Heart right ventricle (tissue), 16 donors: Measurements from ENCODE around the gene PHACTR2. TPM values are rescaled to one million over a fixed set of nuclear protein-coding genes. Genes with fewer than 3 reads are reported as not detected.

ENCODE experiments used
- ATAC-seq, 8 donors: fragments of 200-7000 bp; cut with Tn5 transposase; one replicate each; pipeline ENCODE4 v1.9.1; 2020; ENCODE audit warnings: mild to moderate bottlenecking in 8 of 8, moderate library complexity in 8 of 8, moderate number of reproducible peaks in 1 of 8
- DNase-seq, 2 donors: peaks; one replicate each; pipeline ENCODE4 v3.0.0-alpha.2; 2020
- H3K27ac ChIP-seq, 10 donors: fragments of 200-600 bp; sonication (generic) in 2 of 10; one replicate each; pipeline versions ENCODE4 v1.5.0 to v1.8.0; 2020 to 2022; ENCODE audit warnings: mild to moderate bottlenecking in 3 of 10
- H3K27me3 ChIP-seq, 7 donors: fragments of 200-600 bp; one replicate each; pipeline ENCODE4 v1.8.0; 2021 to 2022; ENCODE audit warnings: mild to moderate bottlenecking in 2 of 7
- H3K36me3 ChIP-seq, 9 donors: fragments of 200-600 bp; sonication (generic) in 1 of 9; one replicate each; pipeline versions ENCODE4 v1.5.0 to v1.8.0; 2020 to 2022; ENCODE audit warnings: mild to moderate bottlenecking in 2 of 9
- H3K4me1 ChIP-seq, 9 donors: fragments of 200-600 bp; sonication (generic) in 1 of 9; one replicate each; pipeline versions ENCODE4 v1.5.0 to v1.8.0; 2020 to 2022; ENCODE audit warnings: mild to moderate bottlenecking in 4 of 9
- H3K4me3 ChIP-seq, 10 donors: fragments of 200-600 bp; sonication (generic) in 2 of 10; one replicate each; pipeline versions ENCODE4 v1.5.0 to v1.8.0; 2020 to 2022; ENCODE audit warnings: mild to moderate bottlenecking in 7 of 10, moderate library complexity in 2 of 10
- H3K9me3 ChIP-seq, 11 donors: fragments of 200-600 bp in 10 of 11; sonication (generic) in 2 of 11; one replicate each; pipeline versions ENCODE4 v1.5.0 to v1.8.0; 2013 to 2022; ENCODE audit warnings: mild to moderate bottlenecking in 2 of 11, control low read depth in 1 of 11, moderate library complexity in 1 of 11
- WGBS, 2 donors: extraction: QIAGEN DNeasy Blood & Tissue Kit; methylation state at CpG; one replicate each; pipeline ENCODE4 v1.1.7; 2013; ENCODE audit warnings: inconsistent platforms in 1 of 2; 5-methylcytosine and 5-hydroxymethylcytosine counted together
- intact Hi-C, 10 donors: fragments of 100-400 bp; cut with DNase I; formaldehyde crosslinking; loops; one replicate each; pipeline versions ENCODE4 v1.11.1 to v1.14.2; 2022
- polyA plus RNA-seq, 2 donors: library from polyadenylated mRNA; stranded (reverse); fragments of 200-250 nt; gene quantifications; one replicate each; pipeline ENCODE4 v1.2.3, GENCODE V29; 2013
- total RNA-seq, 10 donors: library from RNA; stranded (reverse); fragmentation: NEBNext Ultra II Directional in 3 of 10; extraction: Animal tissue kit (Norgen Biotek cat#: 25700) in 3 of 10; gene quantifications; one replicate each; pipeline versions ENCODE4 v1.2.1 to v1.2.4, GENCODE V29; 2021 to 2023
- TF ChIP-seq, protein P1 (sequence below), 9 donors: fragments of 200-600 bp; sonication (generic) in 2 of 9; IDR thresholded peaks; one replicate each; pipeline versions ENCODE4 v1.5.0 to v1.8.0; 2021 to 2022; ENCODE audit warnings: antibody characterized with exemption in 9 of 9, mild to moderate bottlenecking in 5 of 9, moderate library complexity in 1 of 9
- donor health status: Arrhythmogenic right ventricular cardiomyopathy.
- donor health status: ischemic (EF 13 %, LVEDD 7.1; RV severe dilation, severe dysfunction).
- donor health status: healthy with polysubstance abuse.
- donor health status: DM: no; HTN: yes; CAD: no.
- donor health status: DM: no; HTN: no; CAD: no.
- donor health status: ischemic (EF 25% LVEDD 6.9; RV normal size, moderate dysfunction).
- donor health status: ischemic (EF 25% LVEDD 5.7; RV mildly dilated, moderate dysfunction).
- donor health status: healthy.
- donor health status: DM: yes; HTN: yes; CAD: no.
- donor health status: Ischemic cardiomyopathy.
- donor health status: ischemic (EF 35%, LVEDD 5.7; RV mildly dilated, moderate dysfunction).
- donor health status: nonischemic (EF 11% LVEDD 7.7; RV severe dilation, severe dysfunction).
- donor health status: DM: yes; HTN: yes; CAD: no.
- donor health status: PGD.
- donor health status: ischemic (EF 29% LVEDD 5.4; RV normal size, mild dysfunction).
- donor health status: nonischemic (EF 23%, LVEDD 6.1; RV moderate dilation, normal function).

PHACTR2 gene
- total and polyA plus RNA-seq, 12 donors, result 6.5 to 96.3 (median 70.2) TPM

GRCh38 chr6:143726015-143726647 is 48.4 kb downstream of the PHACTR2 start:
- WGBS, 2 donors, result 69 to 93% methylated on average over 2 of the region's 2 CpGs
- H3K9me3 ChIP-seq, result peaks cover 0 to 12% (median 0%) of the 10 kb centered on the region in 11 donors
- DNase-seq (no peak), ATAC-seq (no peak)
- TF ChIP-seq, protein P1, sequence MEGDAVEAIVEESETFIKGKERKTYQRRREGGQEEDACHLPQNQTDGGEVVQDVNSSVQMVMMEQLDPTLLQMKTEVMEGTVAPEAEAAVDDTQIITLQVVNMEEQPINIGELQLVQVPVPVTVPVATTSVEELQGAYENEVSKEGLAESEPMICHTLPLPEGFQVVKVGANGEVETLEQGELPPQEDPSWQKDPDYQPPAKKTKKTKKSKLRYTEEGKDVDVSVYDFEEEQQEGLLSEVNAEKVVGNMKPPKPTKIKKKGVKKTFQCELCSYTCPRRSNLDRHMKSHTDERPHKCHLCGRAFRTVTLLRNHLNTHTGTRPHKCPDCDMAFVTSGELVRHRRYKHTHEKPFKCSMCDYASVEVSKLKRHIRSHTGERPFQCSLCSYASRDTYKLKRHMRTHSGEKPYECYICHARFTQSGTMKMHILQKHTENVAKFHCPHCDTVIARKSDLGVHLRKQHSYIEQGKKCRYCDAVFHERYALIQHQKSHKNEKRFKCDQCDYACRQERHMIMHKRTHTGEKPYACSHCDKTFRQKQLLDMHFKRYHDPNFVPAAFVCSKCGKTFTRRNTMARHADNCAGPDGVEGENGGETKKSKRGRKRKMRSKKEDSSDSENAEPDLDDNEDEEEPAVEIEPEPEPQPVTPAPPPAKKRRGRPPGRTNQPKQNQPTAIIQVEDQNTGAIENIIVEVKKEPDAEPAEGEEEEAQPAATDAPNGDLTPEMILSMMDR (IDR thresholded peaks at IDR 0.05), result no peak
- intact Hi-C loops, result no loop called here
- H3K36me3 ChIP-seq, result peaks cover 0 to 50% (median 7%) of the 10 kb centered on the region in 9 donors
- H3K4me3 ChIP-seq, result no peak overlapping the region
- no peak overlapping the region for H3K27ac ChIP-seq
- H3K4me1 ChIP-seq, result peaks cover 0 to 7% (median 0%) of the 10 kb centered on the region in 9 donors
- no peaks in the 10 kb centered on the region for H3K27me3 ChIP-seq

DNA sequence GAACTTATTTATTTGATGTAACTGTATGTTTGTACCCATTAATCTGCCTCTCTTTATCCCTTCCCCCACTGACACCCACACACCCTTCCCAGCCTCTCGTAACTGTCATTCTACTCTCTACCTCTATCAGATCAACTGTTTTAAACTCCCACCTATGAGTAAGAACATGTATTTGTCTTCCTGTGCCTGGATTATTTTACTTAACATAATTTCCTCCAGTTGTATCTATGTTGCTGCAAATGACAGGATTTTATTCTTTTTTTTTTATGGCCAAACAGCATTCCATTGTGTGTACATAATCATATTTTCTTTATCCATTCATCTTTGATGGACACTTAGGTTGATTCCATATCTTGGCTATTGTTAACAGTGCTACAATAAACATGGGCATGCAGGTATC is 49.3 kb downstream of the PHACTR2 start:
- WGBS, 2 donors, result 75 to 94% methylated on average over 1 of the region's 1 CpG
- no peak for ATAC-seq
- Histone ChIP-seq H3K27me3 (no peaks in the 10 kb centered on the region), H3K27ac (no peak overlapping the region), H3K9me3 (peaks cover 0 to 12% (median 0%) of the 10 kb centered on the region in 11 donors), H3K36me3 (peaks cover 0 to 50% (median 7%) of the 10 kb centered on the region in 9 donors), H3K4me3 (no peak overlapping the region), H3K4me1 (peaks cover 0 to 12% (median 3%) of the 10 kb centered on the region in 9 donors)
- intact Hi-C loops, result no loop called here
- DNase-seq, result no peak
- TF ChIP-seq, protein P1 (IDR thresholded peaks at IDR 0.05), result no peak

GRCh38 chr6:143731789-143732188 is 54.0 kb downstream of the PHACTR2 start:
- H3K4me1 ChIP-seq, result peaks cover 0 to 56% (median 41%) of the 10 kb centered on the region in 9 donors
- H3K36me3 ChIP-seq, result peaks cover 0 to 7% (median 0%) of the 10 kb centered on the region in 9 donors
- ATAC-seq (no peak), DNase-seq (no peak)
- no peaks in the 10 kb centered on the region for H3K27me3 ChIP-seq
- intact Hi-C loops, result loop anchor here in 3 of 10 donors (5.0 to 10.0 kb wide), 5 partner anchors 34 to 137 kb away; partner anchors contain the start of gene PHACTR2 (in 1 of the 3)
- H3K4me3 ChIP-seq, result no peak overlapping the region
- TF ChIP-seq, protein P1 (IDR thresholded peaks at IDR 0.05), result no peak
- H3K9me3 ChIP-seq, result peaks cover 0 to 12% (median 0%) of the 10 kb centered on the region in 11 donors
- 91 to 100% methylated on average over 1 of the region's 1 CpG for WGBS, 2 donors
- H3K27ac ChIP-seq, result peak overlapping the region in 3 of 10 donors; percentile 13 to 64 (median 24)

DNA sequence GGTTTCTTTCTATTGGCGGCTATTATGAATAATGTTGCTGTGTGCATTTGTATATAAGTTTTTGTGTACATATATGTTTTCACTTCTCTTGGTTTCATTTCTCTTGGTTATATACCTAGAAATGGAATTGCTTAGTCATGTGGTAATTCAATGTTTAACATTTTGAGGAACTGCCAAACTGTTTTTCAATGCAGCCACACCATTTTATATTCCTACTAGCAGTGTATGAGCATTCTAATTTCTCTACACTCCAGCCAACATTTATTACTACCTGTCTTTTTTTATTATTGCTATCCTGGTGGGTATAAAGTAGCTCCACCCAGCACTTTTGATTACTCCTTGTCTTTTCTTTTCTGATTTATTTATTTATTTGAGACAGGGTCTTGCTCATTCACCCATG is 54.8 kb downstream of the PHACTR2 start:
- Histone ChIP-seq H3K9me3 (peaks cover 0 to 12% (median 0%) of the 10 kb centered on the region in 11 donors), H3K27me3 (no peaks in the 10 kb centered on the region), H3K4me1 (peaks cover 0 to 62% (median 41%) of the 10 kb centered on the region in 9 donors), H3K36me3 (peaks cover 0 to 3% (median 0%) of the 10 kb centered on the region in 9 donors), H3K27ac (peak overlapping the region in 3 of 10 donors; percentile 13 to 64 (median 24)), H3K4me3 (no peak overlapping the region)
- DNase-seq (no peak), ATAC-seq (no peak)
- WGBS, 2 donors, result 98 to 100% methylated on average over 1 of the region's 1 CpG
- TF ChIP-seq, protein P1 (IDR thresholded peaks at IDR 0.05), result no peak
- intact Hi-C loops, result loop anchor here in 3 of 10 donors (5.0 to 10.0 kb wide), 5 partner anchors 35 to 138 kb away; partner anchors contain the start of gene PHACTR2 (in 1 of the 3)
